DMS79 (cell line): ENCODE data around the gene NPPA.
"Not testable (repeated sequence)": the region's sequence is repeated elsewhere in the genome, so short reads cannot be mapped to it uniquely, and the experiment has no call there.

Experiments
- DNase-seq: peaks from one replicate; lab custom pipeline; 2025; lab: John Stamatoyannopoulos, UW

Gene NPPA

GRCh38 chr1:11807133-11807532 lies 40.5 kb downstream of the NPPA start:
- no peak for DNase-seq

GRCh38 chr1:11806307-11806936 lies 41.2 kb downstream of the NPPA start:
- no peak for DNase-seq

GRCh38 chr1:11805422-11806306 lies 41.9 kb downstream of the NPPA start, which contains the start of the genes CLCN6 and MTHFR:
TSS of gene CLCN6 (plus strand) at chr1:11806191. CDS start at chr1:11806263, 72 bp downstream.
TSS of gene MTHFR (minus strand) at chr1:11805964. CDS start at chr1:11803116, 2,848 bp downstream.
- peak; percentile 99 for DNase-seq

- DNase-seq: peak; percentile 71
Observed at GRCh38 chr1:11804666-11805421, 42.7 kb downstream of the NPPA start.

- DNase-seq: not testable (repeated sequence)
Observed at GRCh38 chr1:11803924-11804665, 43.5 kb downstream of the NPPA start.

GRCh38 chr1:11802973-11803885 lies 44.4 kb downstream of the NPPA start:
- peak; percentile 88 for DNase-seq

- DNase-seq: no peak
Observed at GRCh38 chr1:11802616-11802972, 45.0 kb downstream of the NPPA start.

- no peak for DNase-seq
Observed at GRCh38 chr1:11800756-11801433, 46.7 kb downstream of the NPPA start.

GRCh38 chr1:11800391-11800755 lies 47.2 kb downstream of the NPPA start:
- no peak for DNase-seq

GRCh38 chr1:11799896-11800295 lies 47.7 kb downstream of the NPPA start:
- DNase-seq: no peak

- no peak for DNase-seq
Observed at GRCh38 chr1:11799099-11799498, 48.5 kb downstream of the NPPA start.

- DNase-seq: no peak
Observed at GRCh38 chr1:11797525-11798216, 49.9 kb downstream of the NPPA start.

- DNase-seq: no peak
Observed at GRCh38 chr1:11796036-11796828, 51.4 kb downstream of the NPPA start.
